ENCODE results near the gene ABCC1. TPM values are rescaled to one million over a fixed set of nuclear protein-coding genes. Genes with fewer than 3 reads are reported as not detected.

ABCC1 gene
- total RNA-seq, 1 donor from 2014 or later: 21.8 TPM

GRCh38 chr16:16052916-16053315, 103.5 kb downstream of the ABCC1 start:
- no peak for TF ChIP-seq CTCF (IDR thresholded peaks at IDR 0.05; ENCODE audit: unreplicated experiment)

GRCh38 chr16:16057102-16057501, 107.7 kb downstream of the ABCC1 start:
- H3K9me3 Mint-ChIP-seq (ENCODE audit: unreplicated experiment): no peaks in the 10 kb centered on the region
- H3K36me3 Mint-ChIP-seq (ENCODE audit: low read depth, unreplicated experiment): peaks cover 9% of the 10 kb centered on the region
- DNase-seq (ENCODE audit: low spot score): no peak
- no peak overlapping the region for H3K27ac Mint-ChIP-seq (ENCODE audit: unreplicated experiment)
- H3K4me1 Mint-ChIP-seq (ENCODE audit: unreplicated experiment): no peaks in the 10 kb centered on the region
- no peaks in the 10 kb centered on the region for H3K27me3 Mint-ChIP-seq (ENCODE audit: unreplicated experiment)
- H3K4me3 Mint-ChIP-seq (ENCODE audit: unreplicated experiment): no peak overlapping the region
- TF ChIP-seq CTCF (IDR thresholded peaks at IDR 0.05; ENCODE audit: unreplicated experiment): no peak

More at GRCh38 chr16:16052916-16053315, 103.5 kb downstream of the ABCC1 start:
- Mint-ChIP-seq H3K4me1 (ENCODE audit: unreplicated experiment) (no peaks in the 10 kb centered on the region), H3K4me3 (ENCODE audit: unreplicated experiment) (no peak overlapping the region), H3K9me3 (ENCODE audit: unreplicated experiment) (no peaks in the 10 kb centered on the region), H3K27ac (ENCODE audit: unreplicated experiment) (no peak overlapping the region), H3K27me3 (ENCODE audit: unreplicated experiment) (no peaks in the 10 kb centered on the region), H3K36me3 (ENCODE audit: low read depth, unreplicated experiment) (peaks cover 14% of the 10 kb centered on the region)
- DNase-seq (ENCODE audit: low spot score): no peak

GRCh38 chr16:16059160-16059559, 109.7 kb downstream of the ABCC1 start:
- H3K4me3 Mint-ChIP-seq (ENCODE audit: unreplicated experiment): no peak overlapping the region
- no peak overlapping the region for H3K27ac Mint-ChIP-seq (ENCODE audit: unreplicated experiment)
- peaks cover 16% of the 10 kb centered on the region for H3K36me3 Mint-ChIP-seq (ENCODE audit: low read depth, unreplicated experiment)
- H3K9me3 Mint-ChIP-seq (ENCODE audit: unreplicated experiment): no peaks in the 10 kb centered on the region
- no peak for TF ChIP-seq CTCF (IDR thresholded peaks at IDR 0.05; ENCODE audit: unreplicated experiment)
- DNase-seq (ENCODE audit: low spot score): no peak
- H3K4me1 Mint-ChIP-seq (ENCODE audit: unreplicated experiment): no peaks in the 10 kb centered on the region
- H3K27me3 Mint-ChIP-seq (ENCODE audit: unreplicated experiment): peaks cover 2% of the 10 kb centered on the region

- Mint-ChIP-seq H3K9me3 (ENCODE audit: unreplicated experiment) (no peaks in the 10 kb centered on the region), H3K27me3 (ENCODE audit: unreplicated experiment) (peaks cover 2% of the 10 kb centered on the region), H3K4me3 (ENCODE audit: unreplicated experiment) (no peak overlapping the region), H3K36me3 (ENCODE audit: low read depth, unreplicated experiment) (peaks cover 16% of the 10 kb centered on the region), H3K4me1 (ENCODE audit: unreplicated experiment) (no peaks in the 10 kb centered on the region), H3K27ac (ENCODE audit: unreplicated experiment) (no peak overlapping the region)
- no peak for TF ChIP-seq CTCF (IDR thresholded peaks at IDR 0.05; ENCODE audit: unreplicated experiment)
- DNase-seq (ENCODE audit: low spot score): no peak
Observed at GRCh38 chr16:16059895-16060590, 110.6 kb downstream of the ABCC1 start.

Measured in endothelial cell (in vitro differentiated cells).